GM19328 (cell line): ENCODE data around the gene RIT2.
"Not testable (repeated sequence)": the region's sequence is repeated elsewhere in the genome, so short reads cannot be mapped to it uniquely, and the experiment has no call there.

ENCODE experiments used
- ATAC-seq: cut with Tn5 transposase; IDR thresholded peaks from one replicate; pipeline ENCODE4 v1.9.1; 2021; ENCODE audit warnings: mild to moderate bottlenecking, moderate library complexity; ENCODE audit not compliant: unreplicated experiment

RIT2 gene

DNA sequence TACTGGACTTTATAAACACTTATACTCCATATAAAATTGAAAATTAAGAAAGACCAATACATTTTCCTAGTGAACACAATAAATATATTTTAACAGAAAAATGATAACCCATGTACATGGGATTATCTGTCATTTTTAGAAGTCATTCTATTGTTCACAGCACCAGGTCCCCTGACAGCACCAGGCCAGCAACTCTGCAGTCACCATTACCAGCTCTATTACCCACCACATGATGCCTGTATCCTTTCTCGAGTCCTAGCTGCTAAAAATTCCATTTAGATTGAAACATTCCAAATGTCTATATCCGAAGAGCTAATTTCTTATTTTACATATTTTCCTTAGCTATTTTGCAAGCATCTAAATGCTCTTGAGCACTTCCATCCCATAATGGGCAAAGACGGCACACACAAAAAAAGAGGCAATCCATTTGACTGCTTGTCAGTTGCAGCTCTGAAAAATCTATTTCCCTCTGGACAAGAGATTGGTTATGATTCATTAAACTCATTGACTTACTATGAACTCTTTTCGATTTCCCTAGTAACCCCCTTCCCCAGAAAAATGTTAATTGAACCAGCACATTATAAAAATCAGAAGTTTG is 336.9 kb downstream of the RIT2 start:
- no peak for ATAC-seq

DNA sequence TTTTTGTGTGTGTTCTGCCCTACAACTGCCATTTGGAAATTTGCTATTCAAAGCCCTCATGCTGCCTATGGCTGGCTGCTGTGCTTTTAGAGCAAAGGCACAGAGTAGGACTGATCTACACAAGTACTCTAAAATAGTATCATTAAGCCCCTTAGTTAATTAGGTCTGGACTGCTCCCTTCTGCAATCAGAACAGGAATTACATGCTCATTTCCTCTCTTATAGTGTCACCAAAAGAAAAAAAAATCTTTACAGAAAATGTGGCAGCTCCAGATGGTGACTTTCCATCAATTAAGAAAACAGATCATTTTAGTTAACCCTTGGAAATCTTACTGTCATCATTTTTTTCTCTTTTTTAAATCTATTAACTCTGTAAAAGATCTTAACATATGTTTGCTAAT is 337.5 kb downstream of the RIT2 start:
- ATAC-seq, result no peak

DNA sequence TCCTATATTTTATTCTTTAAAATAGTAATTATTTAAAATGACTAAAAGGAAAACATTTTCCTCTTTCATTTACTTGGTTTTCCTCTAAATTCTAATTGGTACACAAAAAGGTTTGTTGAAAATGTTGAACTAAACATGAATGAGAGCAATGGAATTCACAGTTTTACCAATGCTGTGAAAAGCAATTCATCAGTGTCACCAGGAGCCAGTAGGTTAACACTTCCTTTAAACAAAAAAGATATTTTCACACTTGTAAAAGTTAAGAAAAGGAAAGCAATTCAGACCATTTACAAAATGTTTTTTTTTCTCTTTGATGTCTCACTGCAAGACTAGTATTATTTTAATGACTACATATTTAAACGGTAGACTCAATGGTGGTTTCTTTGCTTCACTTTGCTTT is 341.6 kb downstream of the RIT2 start:
- ATAC-seq, result no peak

DNA sequence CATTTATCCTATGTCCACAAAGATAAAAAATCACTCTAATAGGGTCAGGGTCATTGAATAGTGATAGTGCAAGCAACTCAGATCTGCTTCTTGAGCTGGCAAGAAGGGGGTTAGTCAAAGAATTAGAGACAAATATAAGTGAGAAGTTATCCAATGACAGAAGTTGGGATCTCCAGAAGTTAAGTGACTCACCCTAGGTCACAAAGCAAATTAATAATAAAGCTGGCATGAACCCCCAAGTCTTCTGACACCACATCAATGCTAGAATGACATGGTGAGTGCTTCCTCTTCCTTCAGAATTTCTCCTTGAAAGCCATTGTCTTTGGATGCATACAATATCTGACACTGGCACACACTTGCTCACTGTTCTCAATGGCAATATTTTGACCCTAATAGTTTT is 343.5 kb downstream of the RIT2 start:
- ATAC-seq, result no peak

DNA sequence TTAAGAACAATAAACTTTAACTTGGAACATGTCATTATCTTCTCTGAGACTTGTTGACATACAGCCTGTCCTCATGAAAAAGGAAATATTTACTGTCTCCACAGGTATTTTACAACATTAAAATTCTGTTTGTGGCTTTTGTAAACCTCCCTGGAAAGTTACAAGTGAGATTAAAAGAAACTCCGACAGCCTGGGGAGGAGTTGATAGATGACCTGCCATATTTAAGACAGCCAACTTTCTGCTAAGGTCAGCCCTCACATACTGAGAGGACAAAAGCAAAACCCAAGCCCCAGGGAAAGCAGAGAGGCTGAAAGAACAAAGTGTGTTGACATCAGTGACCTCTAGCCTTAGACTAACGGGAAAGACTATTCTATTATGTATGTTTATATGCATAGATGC is 350.2 kb downstream of the RIT2 start:
- no peak for ATAC-seq

DNA sequence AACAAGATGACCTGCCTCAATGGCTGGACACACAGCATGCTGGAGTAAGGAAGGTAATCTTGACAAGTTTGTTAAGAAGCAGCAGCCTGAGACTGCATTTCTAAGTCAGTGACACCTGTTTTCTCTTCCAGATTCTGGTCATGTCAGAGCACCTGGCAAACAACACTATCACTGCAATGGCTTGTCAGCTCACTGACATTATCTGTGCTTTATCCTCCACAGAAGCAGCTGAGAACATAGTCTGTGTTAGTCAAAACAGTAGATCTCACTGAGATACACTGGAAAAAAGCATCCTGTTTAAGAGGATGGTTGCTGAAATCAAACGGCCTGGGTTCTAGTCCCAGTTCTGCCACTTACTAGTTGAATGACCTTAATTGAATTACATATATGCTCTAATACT is 355.2 kb downstream of the RIT2 start:
- no peak for ATAC-seq

DNA sequence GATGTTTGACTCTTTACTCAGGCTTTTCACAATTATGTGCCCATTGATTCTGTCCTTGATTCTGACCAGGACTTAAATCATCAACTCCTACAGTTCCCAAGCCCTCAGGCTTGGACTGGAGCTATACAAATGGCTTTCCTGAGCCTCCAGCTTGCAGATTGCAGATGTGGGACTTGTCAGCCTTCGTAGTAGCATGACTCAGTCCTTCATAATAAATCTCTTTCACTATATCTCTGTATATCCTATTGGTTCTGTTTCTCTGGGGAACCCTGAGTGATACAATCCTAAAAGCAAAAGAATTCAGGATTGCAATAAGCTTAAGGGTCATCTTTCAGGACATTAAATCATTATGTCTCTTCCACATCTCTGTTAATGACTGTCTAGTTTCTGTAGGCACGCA is 356.6 kb downstream of the RIT2 start:
- no peak for ATAC-seq

DNA sequence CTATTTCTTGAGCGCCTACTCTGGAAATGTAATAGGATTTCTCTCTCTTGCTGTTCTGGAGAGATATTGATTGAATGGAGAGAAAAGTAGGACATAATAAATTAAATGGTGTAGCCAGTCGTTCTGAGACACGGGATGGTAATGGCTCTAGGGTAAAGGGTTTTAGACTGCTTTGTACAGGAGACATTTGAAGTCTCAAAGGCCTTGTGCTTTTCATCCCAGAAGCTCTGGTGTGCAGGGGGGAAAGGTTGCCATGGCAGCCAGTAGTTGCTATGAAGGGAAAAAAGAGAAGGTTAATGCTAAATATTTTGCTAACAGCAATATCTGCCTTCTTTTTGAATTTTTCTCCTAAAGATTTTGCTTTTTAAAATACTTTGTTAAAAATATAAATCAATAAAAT is 359.3 kb downstream of the RIT2 start:
- ATAC-seq, result no peak

DNA sequence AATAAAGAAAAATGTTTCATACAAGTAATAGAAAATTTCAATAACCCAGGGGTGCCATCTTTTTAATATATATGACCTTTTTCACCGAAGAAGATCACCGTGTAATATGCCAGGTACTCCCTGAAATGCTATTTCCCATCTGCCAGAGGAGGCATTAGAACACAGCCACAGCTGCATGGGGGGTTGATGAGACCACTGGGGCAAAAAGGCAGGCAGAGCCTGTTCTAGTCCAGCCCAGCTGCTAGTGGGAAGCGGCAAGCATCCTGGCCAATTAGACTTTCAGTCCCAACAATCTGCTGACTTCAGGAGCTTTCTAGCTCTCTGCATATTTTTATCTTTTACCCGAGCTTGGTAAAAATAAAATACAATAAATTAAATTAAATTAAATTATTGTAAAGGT is 362.6 kb downstream of the RIT2 start:
- ATAC-seq, result no peak

DNA sequence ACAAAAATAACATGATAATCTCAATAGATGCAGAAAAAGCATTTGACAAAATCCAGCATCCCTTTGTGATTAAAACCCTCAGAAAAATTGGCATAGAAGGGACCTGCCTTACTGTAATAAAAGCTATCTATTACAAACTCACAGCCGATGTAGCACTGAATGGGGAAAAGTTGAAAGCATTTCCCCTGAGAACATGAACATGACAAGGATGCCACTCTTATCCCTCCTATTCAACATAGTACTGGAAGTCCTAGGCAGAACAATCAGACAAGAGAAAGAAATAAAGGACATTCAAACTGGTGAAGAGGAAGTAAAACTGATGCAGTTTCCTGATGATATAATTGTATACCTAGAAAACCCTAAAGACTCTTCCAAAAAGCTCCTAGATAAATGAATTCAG is 368.7 kb downstream of the RIT2 start:
- ATAC-seq, result no peak

DNA sequence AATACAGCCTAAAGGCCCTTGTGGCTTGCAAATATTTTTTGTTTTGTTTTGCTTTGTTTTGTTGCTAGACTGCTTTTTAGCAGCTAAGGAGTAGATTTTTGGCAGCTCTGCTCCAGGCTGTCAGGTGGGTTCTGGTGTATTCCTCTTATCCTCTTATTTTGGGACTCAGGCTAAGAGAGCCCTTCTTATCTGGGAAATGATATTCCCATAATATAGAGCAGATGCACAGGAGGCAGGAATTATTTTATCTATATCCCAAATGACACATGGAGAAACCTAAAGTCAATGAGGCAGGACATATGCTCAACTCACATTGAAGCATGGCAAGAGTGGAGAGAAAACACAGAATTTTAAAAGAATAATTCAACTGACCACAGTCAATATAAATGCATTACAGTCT is 369.6 kb downstream of the RIT2 start:
- no peak for ATAC-seq

DNA sequence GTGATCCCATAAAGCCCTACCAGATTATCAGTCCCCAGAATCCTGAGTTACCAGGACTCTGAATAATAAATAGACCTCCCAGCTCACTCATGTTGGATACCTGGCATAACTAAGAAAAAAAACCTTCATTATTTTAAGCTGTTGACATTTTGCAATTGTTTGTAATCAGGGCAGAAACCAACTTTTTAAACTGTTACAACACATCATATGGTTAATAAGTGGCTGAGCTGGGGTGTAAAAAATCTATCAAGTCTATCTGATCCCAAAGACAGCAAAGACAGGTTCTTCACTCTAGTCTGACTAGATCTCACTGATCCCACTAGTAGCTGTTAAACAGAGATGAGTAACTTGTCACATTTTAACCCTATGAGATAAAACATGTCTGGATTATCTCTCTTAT is 370.3 kb downstream of the RIT2 start:
- ATAC-seq, result no peak

DNA sequence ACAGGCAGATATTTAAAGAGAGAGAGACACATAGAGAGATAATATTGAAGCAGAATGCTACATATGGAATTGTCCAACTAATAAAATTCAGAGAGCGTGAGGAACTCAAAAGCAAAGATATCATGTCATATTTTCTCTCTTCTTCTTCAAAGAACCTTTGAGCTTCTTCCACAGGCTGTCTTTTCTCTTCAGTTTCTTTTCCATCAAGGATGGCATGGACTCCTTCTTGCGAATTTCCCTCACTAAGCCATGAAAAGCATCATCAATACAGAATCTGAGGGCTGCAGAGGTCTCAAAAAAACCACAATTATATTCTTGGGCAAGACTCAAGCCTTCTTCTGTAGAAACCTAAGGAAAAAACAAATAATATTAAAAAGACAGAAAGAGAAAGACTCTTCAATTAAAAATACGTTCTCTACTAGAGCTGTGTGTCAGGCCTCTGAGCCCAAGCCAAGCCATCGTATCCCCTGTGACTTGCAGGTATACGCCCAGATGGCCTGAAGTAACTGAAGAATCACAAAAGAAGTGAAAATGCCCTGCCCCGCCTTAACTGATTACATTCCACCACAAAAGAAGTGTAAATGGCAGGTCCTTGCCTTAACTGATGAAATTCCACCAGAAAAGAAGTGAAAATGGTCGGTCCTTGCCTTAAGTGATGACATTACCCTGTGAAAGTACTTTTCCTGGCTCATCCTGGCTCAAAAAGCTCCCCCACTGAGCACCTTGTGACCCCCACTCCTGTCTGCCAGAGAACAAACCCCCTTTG is 371.9 kb downstream of the RIT2 start:
- no peak for ATAC-seq

DNA sequence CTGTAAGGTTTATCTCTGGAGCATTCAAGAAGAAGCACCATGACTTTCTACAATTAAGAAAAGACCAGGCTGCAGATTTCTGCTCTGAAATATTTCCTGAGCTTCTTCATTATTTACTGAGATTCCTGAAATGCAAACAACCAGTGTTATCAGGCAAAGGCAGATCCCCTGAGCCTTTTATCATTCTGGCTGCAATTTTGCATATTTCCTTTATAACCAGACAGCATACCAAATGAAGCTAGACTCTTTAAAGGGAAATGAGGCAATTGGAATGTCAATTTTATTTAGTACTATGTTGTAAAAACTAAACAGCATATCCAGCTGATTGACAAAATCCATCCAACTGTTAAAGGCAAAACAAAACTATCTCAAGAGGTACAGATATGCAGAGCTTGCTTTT is 372.5 kb downstream of the RIT2 start:
- ATAC-seq, result no peak

DNA sequence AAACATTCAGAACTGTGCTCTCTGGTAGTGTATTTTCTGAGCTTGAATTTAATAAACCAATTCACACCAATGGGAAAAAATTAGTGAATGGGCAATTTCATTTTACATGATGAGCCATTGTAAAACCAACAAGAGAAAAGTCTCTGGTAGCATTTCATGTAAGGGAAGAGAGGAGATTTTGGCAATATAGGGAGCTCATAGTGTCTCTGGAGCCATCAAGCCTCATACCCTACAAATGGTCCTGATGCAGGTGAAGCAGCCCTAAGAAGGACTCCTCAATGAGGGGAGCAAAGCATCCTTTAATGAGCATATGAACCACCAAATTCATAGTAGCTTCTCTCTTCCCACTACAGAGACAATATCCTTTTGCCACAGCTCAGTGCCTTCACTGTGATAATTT is 373.0 kb downstream of the RIT2 start:
- ATAC-seq, result no peak

DNA sequence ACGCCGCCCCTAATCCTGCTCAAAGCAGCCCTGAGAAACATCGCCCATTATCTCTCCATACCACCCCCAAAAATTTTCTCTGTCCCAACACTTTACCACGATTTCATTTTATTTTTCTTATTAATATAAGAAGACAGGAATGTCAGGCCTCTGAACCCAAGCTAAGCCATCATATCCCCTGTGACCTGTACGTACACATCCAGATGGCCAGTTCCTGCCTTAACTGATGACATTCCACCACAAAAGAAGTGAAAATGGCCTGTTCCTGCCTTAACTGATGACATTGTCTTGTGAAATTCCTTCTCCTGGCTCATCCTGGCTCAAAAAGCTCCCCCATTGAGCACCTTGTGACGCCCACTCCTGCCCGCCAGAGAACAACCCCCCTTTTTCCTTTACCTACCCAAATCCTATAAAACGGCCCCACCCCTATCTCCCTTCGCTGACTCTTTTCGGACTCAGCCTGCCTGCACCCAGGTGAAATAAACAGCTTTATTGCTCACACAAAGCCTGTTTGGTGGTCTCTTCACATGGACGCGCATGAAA is 373.6 kb downstream of the RIT2 start:
- ATAC-seq, result not testable (repeated sequence)

DNA sequence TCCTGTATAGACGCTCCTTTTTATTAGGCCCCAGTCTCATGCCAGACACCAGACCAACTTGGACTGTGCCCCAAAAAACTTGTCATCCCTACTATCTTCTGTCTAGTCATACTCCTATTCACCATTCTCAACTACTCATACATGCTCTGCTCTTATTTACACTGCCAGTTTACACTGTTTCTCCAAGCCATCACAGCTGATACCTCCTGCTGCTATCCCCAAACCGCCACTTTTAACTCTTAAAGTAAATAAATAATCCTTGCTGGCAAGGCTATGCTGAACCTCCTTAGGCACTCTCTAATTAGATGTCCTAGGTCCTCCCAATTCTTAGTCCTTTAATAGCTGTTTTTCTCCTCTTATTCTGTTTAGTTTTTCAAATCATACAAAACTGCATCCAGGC is 374.2 kb downstream of the RIT2 start:
- ATAC-seq, result not testable (repeated sequence)

DNA sequence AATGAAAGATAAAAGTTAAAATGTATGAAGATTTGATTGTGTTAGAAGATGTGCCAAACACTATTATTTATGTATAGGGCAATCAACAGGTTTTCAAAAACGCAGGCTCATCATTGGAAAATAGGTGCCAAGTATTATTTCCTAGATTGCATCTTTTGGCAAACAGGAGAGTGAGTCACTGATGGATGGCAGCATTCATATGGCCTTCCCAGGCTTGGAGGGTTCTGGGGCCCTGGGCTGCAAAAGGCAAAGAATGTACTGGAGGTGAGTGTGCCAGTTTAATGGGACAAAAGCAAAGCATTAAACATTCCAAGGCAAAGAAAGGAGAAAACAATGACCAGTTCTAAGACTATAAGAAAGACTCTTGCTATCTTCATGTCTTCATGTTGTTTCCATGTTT is 379.4 kb downstream of the RIT2 start:
- ATAC-seq, result no peak

DNA sequence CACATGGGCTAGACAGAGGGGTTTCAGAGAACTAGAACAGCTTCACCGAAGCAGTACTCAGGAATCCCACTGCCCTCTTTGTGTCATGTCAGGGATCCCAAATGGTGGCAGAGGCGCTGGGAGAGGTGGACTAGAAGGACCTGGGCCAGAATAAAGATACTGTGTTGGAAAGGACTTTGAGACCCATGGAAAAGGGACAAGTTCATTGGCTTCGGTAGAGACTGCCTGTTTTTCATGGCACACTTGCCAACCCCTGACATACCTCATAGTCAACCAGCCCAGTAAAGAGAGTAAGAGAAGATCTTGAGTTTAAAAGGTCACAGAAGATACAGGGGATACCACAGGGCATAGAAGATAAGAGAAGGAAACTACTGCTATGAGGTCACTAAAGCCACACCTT is 381.0 kb downstream of the RIT2 start:
- no peak for ATAC-seq

DNA sequence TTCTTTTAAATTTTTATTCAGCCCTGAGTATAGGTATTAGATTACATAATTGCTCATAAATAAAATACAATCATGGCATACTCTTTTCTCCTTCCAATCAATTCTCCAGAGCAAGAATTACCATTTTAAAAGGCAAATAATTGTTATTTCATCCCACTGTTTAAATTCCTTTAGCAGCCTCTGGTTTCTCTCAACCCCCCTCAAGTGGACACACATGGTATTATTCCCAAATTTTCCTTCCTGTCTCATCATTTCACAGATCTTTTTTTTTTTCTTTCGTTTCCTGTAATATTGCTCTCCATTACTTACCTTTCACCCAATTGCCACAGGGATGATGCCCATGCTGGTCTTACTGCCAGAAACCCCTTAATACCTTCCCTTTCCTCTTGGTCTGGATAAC is 385.2 kb downstream of the RIT2 start:
- no peak for ATAC-seq

DNA sequence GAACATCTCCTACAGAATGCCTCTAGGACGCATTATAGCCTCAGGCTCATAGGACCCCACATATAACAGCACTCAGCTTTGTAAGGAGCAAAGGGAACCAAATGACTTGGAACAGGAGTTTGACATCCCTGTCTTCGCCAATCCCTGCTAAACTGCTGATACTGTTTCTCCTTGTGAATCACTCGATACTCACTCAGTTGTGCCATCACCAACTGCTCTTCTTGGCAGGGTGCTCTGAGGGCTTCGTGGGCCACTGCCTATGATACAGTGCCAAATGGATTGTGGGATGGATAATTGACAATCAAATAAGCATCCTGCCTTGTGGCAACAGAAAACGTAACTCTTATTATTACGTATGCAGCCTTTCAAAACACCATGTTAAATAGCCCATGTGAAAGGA is 396.3 kb downstream of the RIT2 start:
- ATAC-seq, result no peak

DNA sequence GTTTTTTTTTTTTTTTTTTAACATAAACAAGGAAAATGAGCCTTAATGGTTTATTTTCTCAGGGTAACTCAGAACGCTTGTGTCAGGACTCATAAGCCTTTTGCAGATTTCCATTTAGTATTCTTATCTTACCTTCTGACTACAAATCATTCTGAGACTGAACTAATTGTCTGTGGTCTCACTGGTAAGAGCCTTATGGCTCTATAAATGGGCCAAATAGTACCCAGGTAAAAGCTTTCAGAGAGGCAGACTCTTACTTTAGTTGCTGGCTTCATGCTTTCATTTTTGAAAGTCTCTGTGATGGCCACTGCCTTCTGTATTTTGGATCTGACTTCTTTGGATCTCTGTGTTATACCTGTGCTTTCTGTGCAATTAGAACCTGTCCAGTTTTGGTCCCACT is 403.4 kb downstream of the RIT2 start:
- ATAC-seq, result no peak

DNA sequence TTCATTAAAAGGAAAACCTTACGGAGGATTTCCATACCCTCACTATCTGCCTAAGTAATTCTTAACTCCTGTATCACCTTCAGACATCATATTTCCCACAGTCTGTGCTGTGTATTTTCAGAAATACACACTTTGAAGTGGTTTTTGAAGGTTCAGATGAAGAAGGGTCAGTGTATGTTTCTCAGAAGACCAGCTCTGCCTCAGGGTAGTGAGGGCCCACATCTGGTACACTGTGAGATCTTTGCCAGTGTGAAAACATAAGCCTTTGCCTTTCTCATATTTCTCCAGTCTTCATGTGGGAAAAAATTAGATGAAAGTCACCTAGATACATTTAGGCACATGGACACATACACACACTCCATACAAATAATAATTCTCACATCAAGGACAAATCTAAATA is 408.4 kb downstream of the RIT2 start:
- no peak for ATAC-seq
